HEK293T (cell line): ENCODE data around the gene IFNA5.

Experiments used
- ARNT ChIP-seq: fragments of 450-650 bp; IDR thresholded peaks from 2 replicates; pipeline ENCODE4 v1.6.1; 2017; ENCODE audit warnings: mild to moderate bottlenecking
- BHLHE40 ChIP-seq: fragments of 450-650 bp; IDR thresholded peaks from 2 replicates; pipeline ENCODE4 v1.6.1; 2016; ENCODE audit warnings: mild to moderate bottlenecking, moderate library complexity, borderline replicate concordance
- ELF4 ChIP-seq: fragments of 450-650 bp; IDR thresholded peaks from 2 replicates; pipeline ENCODE4 v1.6.1; 2017; ENCODE audit warnings: antibody characterized with exemption
- FOXA1 ChIP-seq: fragments of 450-650 bp; IDR thresholded peaks from 2 replicates; pipeline ENCODE4 v1.6.1; 2016; ENCODE audit warnings: mild to moderate bottlenecking
- FOXK2 ChIP-seq: fragments of 450-650 bp; IDR thresholded peaks from 2 replicates; pipeline ENCODE4 v1.6.1; 2016; ENCODE audit warnings: mild to moderate bottlenecking
- FOXM1 ChIP-seq: fragments of 450-650 bp; IDR thresholded peaks from 2 replicates; pipeline ENCODE4 v1.6.1; 2017; ENCODE audit warnings: mild to moderate bottlenecking, borderline replicate concordance
- HDGF ChIP-seq: fragments of 450-650 bp; IDR thresholded peaks from 2 replicates; pipeline ENCODE4 v1.6.1; 2017; ENCODE audit warnings: antibody characterized with exemption, borderline replicate concordance
- NFRKB ChIP-seq: fragments of 450-650 bp; IDR thresholded peaks from 2 replicates; pipeline ENCODE4 v1.6.1; 2016; ENCODE audit warnings: mild to moderate bottlenecking, moderate library complexity
- SP1 ChIP-seq: fragments of 450-650 bp; IDR thresholded peaks from 2 replicates; pipeline ENCODE4 v1.6.1; 2017
- SUZ12 ChIP-seq: fragments of 450-650 bp; IDR thresholded peaks from 2 replicates; pipeline ENCODE4 v1.6.1; 2016; ENCODE audit warnings: mild to moderate bottlenecking
- TARDBP ChIP-seq: fragments of 450-650 bp; IDR thresholded peaks from 2 replicates; pipeline ENCODE4 v1.6.1; 2016
- ZNF384 ChIP-seq: fragments of 450-650 bp; IDR thresholded peaks from 2 replicates; pipeline ENCODE4 v1.6.1; 2016

DNA sequence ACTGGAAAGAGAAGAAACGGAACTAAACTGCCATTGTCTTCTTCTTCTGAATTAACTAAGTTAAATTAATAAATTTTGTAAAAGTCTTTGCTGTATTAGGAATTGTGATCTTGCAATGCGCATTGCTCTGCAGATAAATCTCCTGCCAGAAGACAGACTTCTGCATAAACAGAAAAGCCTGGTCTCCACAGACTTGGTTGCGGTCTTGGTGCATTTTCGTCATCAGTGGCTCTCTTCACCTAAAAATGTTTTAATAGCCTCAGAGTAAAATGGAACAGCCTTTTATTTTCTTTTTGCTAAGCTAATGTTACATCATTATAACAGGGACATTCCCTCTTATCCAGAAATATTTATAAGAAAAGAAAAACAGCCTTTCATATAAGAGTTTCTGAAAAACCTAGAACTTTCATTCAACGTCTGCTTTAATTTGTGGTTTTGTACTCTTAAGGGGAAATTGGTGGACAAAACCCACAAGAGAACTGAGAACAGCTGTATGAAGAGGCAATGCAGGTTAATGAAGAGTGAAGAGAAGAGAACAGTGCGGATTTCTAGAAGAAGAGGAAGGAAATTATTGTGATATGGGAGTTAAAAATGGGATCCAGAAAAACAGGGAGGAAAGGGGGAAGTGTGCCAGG lies 10.1 kb downstream of the IFNA5 start:
- TF ChIP-seq TARDBP: no peak
- TF ChIP-seq FOXM1: no peak
- TF ChIP-seq FOXK2: no peak
- no peak for TF ChIP-seq SP1
- no peak for TF ChIP-seq ELF4
- no peak for TF ChIP-seq NFRKB
- no peak for TF ChIP-seq ARNT
- no peak for TF ChIP-seq BHLHE40
- no peak for TF ChIP-seq HDGF
- no peak for TF ChIP-seq FOXA1
- no peak for TF ChIP-seq ZNF384
- TF ChIP-seq SUZ12: no peak
